Gastroesophageal sphincter (tissue), 3 donors: ENCODE measurements around the gene EGFR.

Source experiments
- CTCF ChIP-seq, 4 experiments: fragments of 200-600 bp in 2 of 4; fragments of 450-650 bp in 2 of 4; sonication (generic) in 1 of 4; IDR thresholded peaks; one replicate each; pipeline ENCODE4 v1.5.1; 2017 to 2019; ENCODE audit warnings: antibody characterized with exemption in 4 of 4, mild to moderate bottlenecking in 2 of 4, moderate library complexity in 2 of 4
- EP300 ChIP-seq: sonication (generic); formaldehyde crosslinking; IDR thresholded peaks from one replicate; pipeline ENCODE4 v1.6.1; 2017; ENCODE audit warnings: antibody characterized with exemption, mild to moderate bottlenecking
- POLR2A ChIP-seq, 2 donors: fragments of 450-650 bp; IDR thresholded peaks; one replicate each; pipeline ENCODE4 v1.6.1; 2017; ENCODE audit warnings: antibody characterized with exemption in 2 of 2, mild to moderate bottlenecking in 2 of 2, moderate library complexity in 1 of 2
- POLR2AphosphoS5 ChIP-seq: sonication (generic); formaldehyde crosslinking; IDR thresholded peaks from one replicate; pipeline ENCODE4 v1.6.1; 2017; ENCODE audit warnings: antibody characterized with exemption

GRCh38 chr7:55093674-55094073 is 74.9 kb downstream of the EGFR start:
- TF ChIP-seq CTCF (IDR thresholded peaks at IDR 0.05) (no peak), POLR2A (IDR thresholded peaks at IDR 0.05) (no peak), EP300 (no peak), POLR2AphosphoS5 (no peak)
